WTC11 (cell line): ENCODE measurements around the gene FDPS.

Experiments used
- ARID4B ChIP-seq: sonication (generic); formaldehyde crosslinking; IDR thresholded peaks from 2 replicates; pipeline ENCODE4 v1.8.0; 2023; ENCODE audit warnings: missing genetic modification reagents, mild to moderate bottlenecking, borderline replicate concordance
- ATF1 ChIP-seq: sonication (generic); formaldehyde crosslinking; IDR thresholded peaks from 2 replicates; pipeline ENCODE4 v1.8.1; 2023; ENCODE audit warnings: mild to moderate bottlenecking, moderate library complexity, missing genetic modification reagents
- CBFB ChIP-seq: sonication (generic); formaldehyde crosslinking; IDR thresholded peaks from 2 replicates; pipeline ENCODE4 v1.8.1; 2022; ENCODE audit warnings: mild to moderate bottlenecking, low read depth, missing genetic modification reagents
- CTCF ChIP-seq: fragments of 200-600 bp; IDR thresholded peaks from 2 replicates; pipeline ENCODE4 v1.8.0; 2022; ENCODE audit warnings: antibody characterized with exemption
- FOXP4 ChIP-seq: sonication (generic); formaldehyde crosslinking; IDR thresholded peaks from 2 replicates; pipeline ENCODE4 v1.8.0; 2022; ENCODE audit warnings: mild to moderate bottlenecking, missing genetic modification reagents
- KAT7 ChIP-seq: sonication (generic); formaldehyde crosslinking; IDR thresholded peaks from 2 replicates; pipeline ENCODE4 v1.8.1; 2023; ENCODE audit warnings: missing genetic modification reagents, mild to moderate bottlenecking, borderline replicate concordance
- MAX ChIP-seq: sonication (generic); formaldehyde crosslinking; IDR thresholded peaks from 2 replicates; pipeline ENCODE4 v1.8.0; 2022; ENCODE audit warnings: mild to moderate bottlenecking, missing genetic modification reagents
- NR3C1 ChIP-seq: sonication (generic); formaldehyde crosslinking; conservative IDR thresholded peaks from 2 replicates; pipeline ENCODE4 v1.8.1; 2023; ENCODE audit warnings: low read depth, mild to moderate bottlenecking, missing genetic modification reagents
- SP1 ChIP-seq: sonication (generic); formaldehyde crosslinking; conservative IDR thresholded peaks from 2 replicates; pipeline ENCODE4 v1.8.1; 2022; ENCODE audit warnings: missing genetic modification reagents
- TCF7 ChIP-seq: sonication (generic); formaldehyde crosslinking; IDR thresholded peaks from 2 replicates; pipeline ENCODE4 v1.8.0; 2022; ENCODE audit warnings: mild to moderate bottlenecking, low read depth, missing genetic modification reagents, moderate library complexity
- TP53 ChIP-seq: sonication (generic); formaldehyde crosslinking; IDR thresholded peaks from 2 replicates; pipeline ENCODE4 v1.8.1; 2023; ENCODE audit warnings: mild to moderate bottlenecking, missing genetic modification reagents
- ZNF232 ChIP-seq: sonication (generic); formaldehyde crosslinking; IDR thresholded peaks from 2 replicates; pipeline ENCODE4 v1.8.0; 2022; ENCODE audit warnings: mild to moderate bottlenecking, missing genetic modification reagents
- TF ChIP-seq, protein P1 (sequence below): sonication (generic); formaldehyde crosslinking; conservative IDR thresholded peaks from 2 replicates; pipeline ENCODE4 v1.8.1; 2022; ENCODE audit warnings: mild to moderate bottlenecking, missing genetic modification reagents

DNA sequence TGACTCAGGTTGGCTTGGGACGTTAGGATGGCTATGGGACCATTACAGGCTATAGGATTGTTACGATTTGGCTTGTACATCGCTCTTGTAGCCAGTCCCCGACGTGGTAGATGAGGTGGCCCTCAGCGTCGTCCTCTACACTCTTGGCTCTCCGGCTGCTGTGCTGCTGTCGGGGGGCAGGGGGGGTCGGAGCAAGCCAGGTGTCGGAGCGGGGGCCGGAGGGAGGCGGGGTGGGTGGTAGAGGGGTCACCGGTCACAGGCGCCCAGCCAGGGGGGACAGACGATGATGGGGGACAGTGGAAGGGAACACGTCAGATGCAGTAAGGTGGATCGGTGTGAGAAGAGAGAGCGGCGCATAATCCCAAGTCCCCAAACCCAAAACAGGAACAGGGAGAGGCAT is 40.0 kb upstream of the FDPS start:
- TF ChIP-seq ATF1 (CRISPR knock-in tag) (no peak), CTCF (no peak), TCF7 (CRISPR knock-in tag) (no peak), ARID4B (CRISPR knock-in tag) (no peak), SP1 (CRISPR knock-in tag) (no peak), NR3C1 (no peak), TP53 (no peak), MAX (CRISPR knock-in tag) (no peak), KAT7 (CRISPR knock-in tag) (no peak), FOXP4 (no peak), ZNF232 (CRISPR knock-in tag) (no peak), CBFB (CRISPR knock-in tag) (no peak)
- TF ChIP-seq, protein P1, sequence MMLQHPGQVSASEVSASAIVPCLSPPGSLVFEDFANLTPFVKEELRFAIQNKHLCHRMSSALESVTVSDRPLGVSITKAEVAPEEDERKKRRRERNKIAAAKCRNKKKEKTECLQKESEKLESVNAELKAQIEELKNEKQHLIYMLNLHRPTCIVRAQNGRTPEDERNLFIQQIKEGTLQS (CRISPR knock-in tag), result no peak
